ENCODE results near the gene IL21R. TPM values are rescaled to one million over a fixed set of nuclear protein-coding genes. Genes with fewer than 3 reads are reported as not detected.

IL21R gene
- total and polyA plus RNA-seq, 10 of the 15 experiments (the other 5 are each of a cell fraction or from before 2014, with no cell fraction given) = 5.3 to 138 (median 82.5) TPM

DNA sequence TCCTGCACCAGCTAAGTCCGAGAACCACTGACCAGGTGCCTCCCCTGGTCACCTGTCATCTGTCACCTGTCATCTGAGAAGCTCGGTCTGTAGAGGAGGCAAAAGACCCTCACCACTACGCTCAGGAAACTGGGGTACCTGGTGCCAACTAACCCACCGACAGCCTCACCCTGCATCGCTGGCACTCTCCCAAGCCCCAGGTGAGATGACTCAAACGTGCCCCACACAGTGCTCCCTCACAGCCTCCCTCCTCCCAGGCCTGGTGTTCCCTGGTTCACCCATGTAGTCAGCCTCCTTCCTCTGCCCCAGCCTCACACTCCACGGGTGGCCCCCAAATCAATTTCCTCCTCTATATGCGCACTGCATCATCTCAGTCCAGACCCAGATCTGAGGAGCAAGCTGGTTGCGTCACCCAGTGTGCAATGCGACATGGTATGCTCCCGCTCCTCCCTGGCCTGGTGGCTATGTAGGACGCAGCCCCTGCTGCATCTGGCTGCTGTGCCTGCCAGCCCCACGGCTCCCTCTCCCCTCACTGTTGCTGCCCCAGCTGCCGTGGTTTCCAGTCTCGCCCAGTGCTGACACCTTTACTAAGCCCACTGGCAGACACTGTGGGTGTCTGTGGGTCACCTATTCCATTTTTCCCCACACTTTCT lies 79.4 kb downstream of the IL21R start:
- FAIRE-seq = no peak
- in situ Hi-C loops (cut with MboI) = no loop called here
- WGBS (ENCODE audit: insufficient coverage, insufficient replicate concordance, low lambda C conversion rate, missing lambda C conversion rate) = 88% methylated on average over 15 of the region's 15 CpGs
- TF ChIP-seq, protein P1, sequence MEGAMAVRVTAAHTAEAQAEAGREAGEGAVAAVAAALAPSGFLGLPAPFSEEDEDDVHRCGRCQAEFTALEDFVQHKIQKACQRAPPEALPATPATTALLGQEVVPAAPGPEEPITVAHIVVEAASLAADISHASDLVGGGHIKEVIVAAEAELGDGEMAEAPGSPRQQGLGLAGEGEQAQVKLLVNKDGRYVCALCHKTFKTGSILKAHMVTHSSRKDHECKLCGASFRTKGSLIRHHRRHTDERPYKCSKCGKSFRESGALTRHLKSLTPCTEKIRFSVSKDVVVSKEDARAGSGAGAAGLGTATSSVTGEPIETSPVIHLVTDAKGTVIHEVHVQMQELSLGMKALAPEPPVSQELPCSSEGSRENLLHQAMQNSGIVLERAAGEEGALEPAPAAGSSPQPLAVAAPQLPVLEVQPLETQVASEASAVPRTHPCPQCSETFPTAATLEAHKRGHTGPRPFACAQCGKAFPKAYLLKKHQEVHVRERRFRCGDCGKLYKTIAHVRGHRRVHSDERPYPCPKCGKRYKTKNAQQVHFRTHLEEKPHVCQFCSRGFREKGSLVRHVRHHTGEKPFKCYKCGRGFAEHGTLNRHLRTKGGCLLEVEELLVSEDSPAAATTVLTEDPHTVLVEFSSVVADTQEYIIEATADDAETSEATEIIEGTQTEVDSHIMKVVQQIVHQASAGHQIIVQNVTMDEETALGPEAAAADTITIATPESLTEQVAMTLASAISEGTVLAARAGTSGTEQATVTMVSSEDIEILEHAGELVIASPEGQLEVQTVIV (IDR thresholded peaks at IDR 0.05; ENCODE audit: borderline replicate concordance, partially characterized antibody) = no peak
- TF ChIP-seq, protein P2, sequence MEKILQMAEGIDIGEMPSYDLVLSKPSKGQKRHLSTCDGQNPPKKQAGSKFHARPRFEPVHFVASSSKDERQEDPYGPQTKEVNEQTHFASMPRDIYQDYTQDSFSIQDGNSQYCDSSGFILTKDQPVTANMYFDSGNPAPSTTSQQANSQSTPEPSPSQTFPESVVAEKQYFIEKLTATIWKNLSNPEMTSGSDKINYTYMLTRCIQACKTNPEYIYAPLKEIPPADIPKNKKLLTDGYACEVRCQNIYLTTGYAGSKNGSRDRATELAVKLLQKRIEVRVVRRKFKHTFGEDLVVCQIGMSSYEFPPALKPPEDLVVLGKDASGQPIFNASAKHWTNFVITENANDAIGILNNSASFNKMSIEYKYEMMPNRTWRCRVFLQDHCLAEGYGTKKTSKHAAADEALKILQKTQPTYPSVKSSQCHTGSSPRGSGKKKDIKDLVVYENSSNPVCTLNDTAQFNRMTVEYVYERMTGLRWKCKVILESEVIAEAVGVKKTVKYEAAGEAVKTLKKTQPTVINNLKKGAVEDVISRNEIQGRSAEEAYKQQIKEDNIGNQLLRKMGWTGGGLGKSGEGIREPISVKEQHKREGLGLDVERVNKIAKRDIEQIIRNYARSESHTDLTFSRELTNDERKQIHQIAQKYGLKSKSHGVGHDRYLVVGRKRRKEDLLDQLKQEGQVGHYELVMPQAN (conservative IDR thresholded peaks at IDR 0.05) = no peak
- TF ChIP-seq EP300 (IDR thresholded peaks at IDR 0.05; ENCODE audit: borderline replicate concordance in 1 of 2, control insufficient read depth in 1 of 2, low read depth in 2 of 2, low read length in 2 of 2) (no peak), SMAD5 (IDR thresholded peaks at IDR 0.05; ENCODE audit: low read depth) (no peak), CHD4 (IDR thresholded peaks at IDR 0.05) (no peak), IKZF2 (IDR thresholded peaks at IDR 0.05) (no peak), CHD1 (IDR thresholded peaks at IDR 0.05; ENCODE audit: low read depth, low read length) (no peak), ATF7 (IDR thresholded peaks at IDR 0.05; ENCODE audit: low read depth) (no peak), MYC (IDR thresholded peaks at IDR 0.05; ENCODE audit: insufficient read depth, insufficient read length, insufficient replicate concordance, low read length, severe bottlenecking) (no peak), BHLHE40 (IDR thresholded peaks at IDR 0.05; ENCODE audit: borderline replicate concordance in 1 of 2, low read depth in 2 of 2, low read length in 1 of 2) (no peak), KDM1A (IDR thresholded peaks at IDR 0.05; ENCODE audit: borderline replicate concordance) (no peak)
- TF ChIP-seq, protein P3, sequence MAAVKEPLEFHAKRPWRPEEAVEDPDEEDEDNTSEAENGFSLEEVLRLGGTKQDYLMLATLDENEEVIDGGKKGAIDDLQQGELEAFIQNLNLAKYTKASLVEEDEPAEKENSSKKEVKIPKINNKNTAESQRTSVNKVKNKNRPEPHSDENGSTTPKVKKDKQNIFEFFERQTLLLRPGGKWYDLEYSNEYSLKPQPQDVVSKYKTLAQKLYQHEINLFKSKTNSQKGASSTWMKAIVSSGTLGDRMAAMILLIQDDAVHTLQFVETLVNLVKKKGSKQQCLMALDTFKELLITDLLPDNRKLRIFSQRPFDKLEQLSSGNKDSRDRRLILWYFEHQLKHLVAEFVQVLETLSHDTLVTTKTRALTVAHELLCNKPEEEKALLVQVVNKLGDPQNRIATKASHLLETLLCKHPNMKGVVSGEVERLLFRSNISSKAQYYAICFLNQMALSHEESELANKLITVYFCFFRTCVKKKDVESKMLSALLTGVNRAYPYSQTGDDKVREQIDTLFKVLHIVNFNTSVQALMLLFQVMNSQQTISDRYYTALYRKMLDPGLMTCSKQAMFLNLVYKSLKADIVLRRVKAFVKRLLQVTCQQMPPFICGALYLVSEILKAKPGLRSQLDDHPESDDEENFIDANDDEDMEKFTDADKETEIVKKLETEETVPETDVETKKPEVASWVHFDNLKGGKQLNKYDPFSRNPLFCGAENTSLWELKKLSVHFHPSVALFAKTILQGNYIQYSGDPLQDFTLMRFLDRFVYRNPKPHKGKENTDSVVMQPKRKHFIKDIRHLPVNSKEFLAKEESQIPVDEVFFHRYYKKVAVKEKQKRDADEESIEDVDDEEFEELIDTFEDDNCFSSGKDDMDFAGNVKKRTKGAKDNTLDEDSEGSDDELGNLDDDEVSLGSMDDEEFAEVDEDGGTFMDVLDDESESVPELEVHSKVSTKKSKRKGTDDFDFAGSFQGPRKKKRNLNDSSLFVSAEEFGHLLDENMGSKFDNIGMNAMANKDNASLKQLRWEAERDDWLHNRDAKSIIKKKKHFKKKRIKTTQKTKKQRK (IDR thresholded peaks at IDR 0.05; ENCODE audit: low read depth, low read length) = no peak
- TF ChIP-seq, protein P4, sequence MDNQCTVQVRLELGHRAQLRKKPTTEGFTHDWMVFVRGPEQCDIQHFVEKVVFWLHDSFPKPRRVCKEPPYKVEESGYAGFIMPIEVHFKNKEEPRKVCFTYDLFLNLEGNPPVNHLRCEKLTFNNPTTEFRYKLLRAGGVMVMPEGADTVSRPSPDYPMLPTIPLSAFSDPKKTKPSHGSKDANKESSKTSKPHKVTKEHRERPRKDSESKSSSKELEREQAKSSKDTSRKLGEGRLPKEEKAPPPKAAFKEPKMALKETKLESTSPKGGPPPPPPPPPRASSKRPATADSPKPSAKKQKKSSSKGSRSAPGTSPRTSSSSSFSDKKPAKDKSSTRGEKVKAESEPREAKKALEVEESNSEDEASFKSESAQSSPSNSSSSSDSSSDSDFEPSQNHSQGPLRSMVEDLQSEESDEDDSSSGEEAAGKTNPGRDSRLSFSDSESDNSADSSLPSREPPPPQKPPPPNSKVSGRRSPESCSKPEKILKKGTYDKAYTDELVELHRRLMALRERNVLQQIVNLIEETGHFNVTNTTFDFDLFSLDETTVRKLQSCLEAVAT (IDR thresholded peaks at IDR 0.05) = no peak

More for the DNA sequence above, 79.4 kb downstream of the IL21R start:
- Histone ChIP-seq H3K27ac (ENCODE audit: control insufficient read depth, insufficient read depth) (no peak overlapping the region), H2AFZ (ENCODE audit: control insufficient read depth, low read depth, low read length) (no peak overlapping the region), H4K20me1 (ENCODE audit: control insufficient read depth, insufficient read depth) (no peaks in the 10 kb centered on the region), H3K79me2 (ENCODE audit: control insufficient read depth, insufficient read depth, low read length) (no peaks in the 10 kb centered on the region), H3K4me2 (ENCODE audit: control insufficient read depth, insufficient read depth) (no peak overlapping the region), H3K27me3 (replicated peaks in 1 of 2; ENCODE audit: control insufficient read depth in 2 of 2, insufficient read depth in 2 of 2, low read length in 1 of 2) (no peaks in the 10 kb centered on the region), H3K9ac (ENCODE audit: control insufficient read depth, insufficient read depth, low read length) (no peak overlapping the region), H3K4me1 (ENCODE audit: control insufficient read depth, insufficient read depth, low read length) (no peaks in the 10 kb centered on the region), H3K36me3 (ENCODE audit: control insufficient read depth in 2 of 2, insufficient read depth in 2 of 2, low read length in 1 of 2) (peaks cover 30 to 32% of the 10 kb centered on the region in 2 experiments), H3K9me3 (replicated peaks; ENCODE audit: control insufficient read depth, insufficient read depth, low read length) (no peaks in the 10 kb centered on the region), H3K4me3 (no peak overlapping the region)
- no TSS peak for BruUV-seq (replicated peaks)
- ATAC-seq = no peak
- CTCF ChIA-PET = interaction anchor here (0.6 kb wide), 1 partner anchor 328 kb away, joined by 3 read pairs; no protein-coding TSS in a partner anchor
- RAD21 ChIA-PET (ENCODE audit: unreplicated experiment) = no interaction called here
- intact Hi-C loops (cut with micrococcal nuclease; ENCODE audit: unreplicated experiment) = no loop called here
- POLR2A ChIA-PET = no interaction called here
- SMC1A ChIA-PET (ENCODE audit: uncharacterized antibody, unreplicated experiment) = no interaction called here
- no peak for DNase-seq (ENCODE audit: low read depth, low spot score)
